ENCODE data around the gene PRSS50.

- TF ChIP-seq CTCF (IDR thresholded peaks at IDR 0.05): no peak
- no peak for TF ChIP-seq ZFX (IDR thresholded peaks at IDR 0.05; ENCODE audit: borderline replicate concordance)
Measured at GRCh38 chr3:46703013-46703520, 14.6 kb downstream of the PRSS50 start.

All from 22Rv1 (cell line).